Measurements from ENCODE around the gene HSFX3. TPM values are rescaled to one million over a fixed set of nuclear protein-coding genes. Genes with fewer than 3 reads are reported as not detected.
"Not testable (repeated sequence)": the region's sequence is repeated elsewhere in the genome, so short reads cannot be mapped to it uniquely, and the experiment has no call there.

HSFX3 gene
- total RNA-seq, 1 donor from 2014 or later: not detected

- not testable (repeated sequence) for H3K9me3 ChIP-seq (ENCODE audit: insufficient read depth, low read depth, low read length); H3K36me3 ChIP-seq (ENCODE audit: insufficient read depth, low read length); H3K4me3 Mint-ChIP-seq (ENCODE audit: unreplicated experiment); H3K9ac ChIP-seq (ENCODE audit: low read length); DNase-seq (ENCODE audit: low read depth); H3K9me3 Mint-ChIP-seq (ENCODE audit: unreplicated experiment); H4K20me1 ChIP-seq (ENCODE audit: insufficient read depth, low read length); H3K27ac Mint-ChIP-seq (ENCODE audit: unreplicated experiment); FAIRE-seq; H3K4me1 Mint-ChIP-seq (ENCODE audit: low read depth, unreplicated experiment); H3K79me2 ChIP-seq (ENCODE audit: insufficient read depth, low read length); H3K36me3 Mint-ChIP-seq (ENCODE audit: low read depth, unreplicated experiment); H3K27me3 ChIP-seq (ENCODE audit: insufficient read depth, low read length); H2AFZ ChIP-seq (ENCODE audit: low read depth, low read length); H3K4me3 ChIP-seq (ENCODE audit: insufficient read depth, low read depth, low read length); H3K27me3 Mint-ChIP-seq (ENCODE audit: low read depth, unreplicated experiment); H3K27ac ChIP-seq (ENCODE audit: low read depth, low read length); H3K4me2 ChIP-seq (ENCODE audit: low read length); H3K4me1 ChIP-seq (ENCODE audit: insufficient read depth, low read length)
Observed at GRCh38 chrX:149533999-149534398, 15.7 kb downstream of the HSFX3 start.

GRCh38 chrX:149532868-149533267 lies 16.9 kb downstream of the HSFX3 start:
- H3K36me3 Mint-ChIP-seq (ENCODE audit: low read depth, unreplicated experiment); DNase-seq (ENCODE audit: low read depth); H3K36me3 ChIP-seq (ENCODE audit: insufficient read depth, low read length); H3K27me3 Mint-ChIP-seq (ENCODE audit: low read depth, unreplicated experiment); H3K4me2 ChIP-seq (ENCODE audit: low read length); H3K9me3 Mint-ChIP-seq (ENCODE audit: unreplicated experiment); H3K4me3 Mint-ChIP-seq (ENCODE audit: unreplicated experiment); H3K9me3 ChIP-seq (ENCODE audit: insufficient read depth, low read depth, low read length); H3K79me2 ChIP-seq (ENCODE audit: insufficient read depth, low read length); H4K20me1 ChIP-seq (ENCODE audit: insufficient read depth, low read length); H3K4me3 ChIP-seq (ENCODE audit: insufficient read depth, low read depth, low read length); H3K27ac Mint-ChIP-seq (ENCODE audit: unreplicated experiment); H2AFZ ChIP-seq (ENCODE audit: low read depth, low read length); H3K27me3 ChIP-seq (ENCODE audit: insufficient read depth, low read length); H3K4me1 Mint-ChIP-seq (ENCODE audit: low read depth, unreplicated experiment); H3K4me1 ChIP-seq (ENCODE audit: insufficient read depth, low read length); H3K27ac ChIP-seq (ENCODE audit: low read depth, low read length); H3K9ac ChIP-seq (ENCODE audit: low read length); FAIRE-seq: not testable (repeated sequence)

GRCh38 chrX:149531599-149531998 lies 18.1 kb downstream of the HSFX3 start:
- no peak for FAIRE-seq
- no peak overlapping the region for H3K27ac Mint-ChIP-seq (ENCODE audit: unreplicated experiment)
- TF ChIP-seq CTCF (IDR thresholded peaks at IDR 0.05; ENCODE audit: insufficient read depth, low read depth, low read length) (no peak), EZH2 (IDR thresholded peaks at IDR 0.05; ENCODE audit: insufficient read depth, low read length) (no peak)

GRCh38 chrX:149528381-149528780 lies 21.3 kb downstream of the HSFX3 start:
- no peaks in the 10 kb centered on the region for H3K36me3 ChIP-seq (ENCODE audit: insufficient read depth, low read length)
- H3K4me1 Mint-ChIP-seq (ENCODE audit: low read depth, unreplicated experiment): no peaks in the 10 kb centered on the region
- H3K27me3 ChIP-seq (ENCODE audit: insufficient read depth, low read length): no peaks in the 10 kb centered on the region
- H3K9ac ChIP-seq (ENCODE audit: low read length): no peak overlapping the region
- no peak for FAIRE-seq
- H3K27ac ChIP-seq (ENCODE audit: low read depth, low read length): no peak overlapping the region
- no peaks in the 10 kb centered on the region for H3K9me3 ChIP-seq (ENCODE audit: insufficient read depth, low read depth, low read length)
- peaks cover 3% of the 10 kb centered on the region for H3K36me3 Mint-ChIP-seq (ENCODE audit: low read depth, unreplicated experiment)
- no peaks in the 10 kb centered on the region for H3K27me3 Mint-ChIP-seq (ENCODE audit: low read depth, unreplicated experiment)
- H3K4me2 ChIP-seq (ENCODE audit: low read length): no peak overlapping the region
- no peaks in the 10 kb centered on the region for H4K20me1 ChIP-seq (ENCODE audit: insufficient read depth, low read length)
- H3K9me3 Mint-ChIP-seq (ENCODE audit: unreplicated experiment): no peaks in the 10 kb centered on the region
- H3K4me3 Mint-ChIP-seq (ENCODE audit: unreplicated experiment): no peak overlapping the region
- H3K79me2 ChIP-seq (ENCODE audit: insufficient read depth, low read length): no peaks in the 10 kb centered on the region
- H2AFZ ChIP-seq (ENCODE audit: low read depth, low read length): no peak overlapping the region
- no peak overlapping the region for H3K4me3 ChIP-seq (ENCODE audit: insufficient read depth, low read depth, low read length)
- H3K4me1 ChIP-seq (ENCODE audit: insufficient read depth, low read length): no peaks in the 10 kb centered on the region
- TF ChIP-seq EZH2 (IDR thresholded peaks at IDR 0.05; ENCODE audit: insufficient read depth, low read length) (no peak), CTCF (IDR thresholded peaks at IDR 0.05; ENCODE audit: insufficient read depth, low read depth, low read length) (no peak)
- no peak for DNase-seq (ENCODE audit: low read depth)
- no peak overlapping the region for H3K27ac Mint-ChIP-seq (ENCODE audit: unreplicated experiment)

More at GRCh38 chrX:149531599-149531998, 18.1 kb downstream of the HSFX3 start:
- Histone ChIP-seq H3K9me3 (ENCODE audit: insufficient read depth, low read depth, low read length) (no peaks in the 10 kb centered on the region), H4K20me1 (ENCODE audit: insufficient read depth, low read length) (no peaks in the 10 kb centered on the region), H3K4me1 (ENCODE audit: insufficient read depth, low read length) (no peaks in the 10 kb centered on the region), H3K4me3 (ENCODE audit: insufficient read depth, low read depth, low read length) (no peak overlapping the region), H2AFZ (ENCODE audit: low read depth, low read length) (no peak overlapping the region), H3K27me3 (ENCODE audit: insufficient read depth, low read length) (no peaks in the 10 kb centered on the region), H3K4me2 (ENCODE audit: low read length) (no peak overlapping the region), H3K9ac (ENCODE audit: low read length) (no peak overlapping the region), H3K27ac (ENCODE audit: low read depth, low read length) (no peak overlapping the region), H3K79me2 (ENCODE audit: insufficient read depth, low read length) (no peaks in the 10 kb centered on the region), H3K36me3 (ENCODE audit: insufficient read depth, low read length) (no peaks in the 10 kb centered on the region)
- no peak for DNase-seq (ENCODE audit: low read depth)
- Mint-ChIP-seq H3K36me3 (ENCODE audit: low read depth, unreplicated experiment) (peaks cover 3% of the 10 kb centered on the region), H3K27me3 (ENCODE audit: low read depth, unreplicated experiment) (no peaks in the 10 kb centered on the region), H3K9me3 (ENCODE audit: unreplicated experiment) (no peaks in the 10 kb centered on the region), H3K4me1 (ENCODE audit: low read depth, unreplicated experiment) (no peaks in the 10 kb centered on the region), H3K4me3 (ENCODE audit: unreplicated experiment) (no peak overlapping the region)

All from astrocyte (in vitro differentiated cells and primary cell).